H1 (cell line): ENCODE data around the gene POGZ. TPM values are rescaled to one million over a fixed set of nuclear protein-coding genes. Genes with fewer than 3 reads are reported as not detected.

Experiments
- CTCF ChIA-PET: fragments of 300-600 bp; sonication (Branson Sonifier 250); formaldehyde crosslinking; loops from one replicate; lab custom pipeline; 2021; ENCODE audit not compliant: partially characterized antibody; lab: Charles Lee
- POLR2A ChIA-PET: fragments of 300-600 bp; sonication (Branson Sonifier 250); formaldehyde crosslinking; loops from one replicate; lab custom pipeline; 2021; ENCODE audit warnings: inconsistent platforms; ENCODE audit not compliant: partially characterized antibody; lab: Charles Lee
- DNase-seq, 2 experiments: peaks; one replicate each; pipeline versions ENCODE4 v3.0.0 to v3.0.0-alpha.2; 2010 to 2022; ENCODE audit warnings: low spot score in 2 of 2, low read depth in 1 of 2, mixed read lengths in 1 of 2
- FAIRE-seq: peaks from 2 replicates; lab custom pipeline; 2011; peaks lifted over from hg19 to GRCh38; lab: Jason Lieb, UNC
- H2AFZ ChIP-seq: 2 replicates; pipeline ENCODE4 v1.8.1; 2012; ENCODE audit warnings: low read length, inconsistent platforms
- H2AK5ac ChIP-seq: 2 replicates; pipeline ENCODE4 v1.6.1; 2013; ENCODE audit warnings: low read depth, low read length
- H2BK120ac ChIP-seq: replicated peaks from 2 replicates; pipeline ENCODE3; 2013; ENCODE audit warnings: low read depth, low read length, inconsistent platforms
- H2BK12ac ChIP-seq: 2 replicates; pipeline ENCODE4 v1.6.1; 2013; ENCODE audit warnings: low read depth, low read length
- H2BK15ac ChIP-seq: 2 replicates; pipeline ENCODE4 v1.6.1; 2013; ENCODE audit warnings: low read length
- H2BK20ac ChIP-seq: 2 replicates; pipeline ENCODE4 v1.6.1; 2013; ENCODE audit warnings: low read length
- H2BK5ac ChIP-seq: 2 replicates; pipeline ENCODE4 v1.6.1; 2013; ENCODE audit warnings: low read depth, low read length
- H3K14ac ChIP-seq: 2 replicates; pipeline ENCODE4 v1.6.1; 2013; ENCODE audit warnings: inconsistent platforms; ENCODE audit not compliant: insufficient read length
- H3K18ac ChIP-seq: 2 replicates; pipeline ENCODE4 v1.6.1; 2013; ENCODE audit warnings: low read length; ENCODE audit errors: extremely low read depth
- H3K23ac ChIP-seq: 2 replicates; pipeline ENCODE4 v1.6.1; 2013; ENCODE audit warnings: inconsistent platforms; ENCODE audit not compliant: insufficient read length
- H3K23me2 ChIP-seq: 2 replicates; pipeline ENCODE4 v1.6.1; 2013; ENCODE audit warnings: low read depth, low read length
- H3K27ac ChIP-seq: 2 replicates; pipeline ENCODE4 v1.6.1; 2011; ENCODE audit warnings: low read depth, low read length, inconsistent platforms
- H3K27me3 ChIP-seq, 4 experiments: replicated peaks in 1 of 4; 1 replicate in 1 of 4; 2 replicates in 3 of 4; pipeline versions ENCODE4 v1.6.1 to v1.8.1; 2011 to 2013; ENCODE audit warnings: low read length in 3 of 4, mild to moderate bottlenecking in 3 of 4, inconsistent platforms in 2 of 4, mixed read lengths in 2 of 4, moderate library complexity in 1 of 4; ENCODE audit not compliant: control insufficient read depth in 3 of 4, insufficient read depth in 3 of 4; ENCODE audit errors: extremely low read depth in 1 of 4
- H3K36me3 ChIP-seq, 4 experiments: 2 replicates each; pipeline versions ENCODE4 v1.6.1 to v1.8.1; 2011 to 2013; ENCODE audit warnings: mild to moderate bottlenecking in 4 of 4, low read length in 3 of 4, moderate library complexity in 2 of 4, control low read depth in 1 of 4, inconsistent platforms in 1 of 4; ENCODE audit not compliant: insufficient read depth in 4 of 4, control insufficient read depth in 2 of 4
- H3K4ac ChIP-seq: replicated peaks from 2 replicates; pipeline ENCODE3; 2013; ENCODE audit warnings: low read length, low read depth, mixed read lengths, inconsistent platforms; ENCODE audit not compliant: insufficient read length
- H3K4me1 ChIP-seq, 4 experiments: replicated peaks in 1 of 4; 1 replicate in 1 of 4; 2 replicates in 3 of 4; pipeline versions ENCODE4 v1.6.1 to v1.8.1; 2011 to 2013; ENCODE audit warnings: low read length in 3 of 4, inconsistent platforms in 2 of 4, mixed read lengths in 1 of 4; ENCODE audit not compliant: insufficient read depth in 4 of 4, control insufficient read depth in 3 of 4
- H3K4me2 ChIP-seq, 2 experiments: 2 replicates each; pipeline versions ENCODE4 v1.6.1 to v1.8.1; 2011 to 2013; ENCODE audit warnings: low read depth in 2 of 2, low read length in 2 of 2, control low read depth in 1 of 2, inconsistent platforms in 1 of 2, mild to moderate bottlenecking in 1 of 2; ENCODE audit not compliant: insufficient read depth in 1 of 2
- H3K4me3 ChIP-seq, 4 experiments: fragments of 200-600, 300-600 bp in 1 of 4; sonication (generic), shearing (Covaris generic), sonication (Bioruptor Twin) in 1 of 4; 2 replicates each; pipeline versions ENCODE4 v1.5.1 to v1.8.1; 2011 to 2016; ENCODE audit warnings: low read length in 4 of 4, low read depth in 3 of 4, control low read depth in 2 of 4, inconsistent platforms in 2 of 4, mild to moderate bottlenecking in 2 of 4, mixed read lengths in 1 of 4, moderate library complexity in 1 of 4; ENCODE audit not compliant: insufficient read depth in 2 of 4; ENCODE audit errors: extremely low read depth in 1 of 4
- H3K56ac ChIP-seq: replicated peaks from 2 replicates; pipeline ENCODE3; 2013; ENCODE audit warnings: low read depth, mild to moderate bottlenecking, mixed read lengths, low read length, inconsistent platforms; ENCODE audit not compliant: insufficient read length
- H3K79me1 ChIP-seq: 2 replicates; pipeline ENCODE4 v1.6.1; 2013; ENCODE audit warnings: low read depth, low read length, control low read depth
- H3K79me2 ChIP-seq, 2 experiments: 2 replicates each; pipeline versions ENCODE4 v1.6.1 to v1.8.1; 2012 to 2013; ENCODE audit warnings: low read length in 2 of 2, mild to moderate bottlenecking in 2 of 2, inconsistent platforms in 1 of 2; ENCODE audit not compliant: insufficient read depth in 2 of 2, control insufficient read depth in 1 of 2
- H3K9ac ChIP-seq, 4 experiments: replicated peaks in 1 of 4; 1 replicate in 1 of 4; 2 replicates in 3 of 4; pipeline versions ENCODE4 v1.6.1 to v1.8.1; 2011 to 2013; ENCODE audit warnings: low read depth in 3 of 4, low read length in 3 of 4, control low read depth in 2 of 4, mild to moderate bottlenecking in 2 of 4, moderate library complexity in 2 of 4, inconsistent platforms in 1 of 4; ENCODE audit errors: extremely low read depth in 1 of 4
- H3K9me3 ChIP-seq, 2 experiments: 2 replicates each; pipeline versions ENCODE4 v1.6.1 to v1.8.1; 2012 to 2013; ENCODE audit warnings: mild to moderate bottlenecking in 2 of 2, moderate library complexity in 2 of 2, control low read depth in 1 of 2, inconsistent platforms in 1 of 2, low read depth in 1 of 2, low read length in 1 of 2, mixed read lengths in 1 of 2; ENCODE audit not compliant: insufficient read depth in 2 of 2
- H4K20me1 ChIP-seq, 2 experiments: replicated peaks in 1 of 2; 2 replicates each; pipeline versions ENCODE3 to v1.8.1; 2011 to 2013; ENCODE audit warnings: inconsistent platforms in 2 of 2, low read length in 2 of 2, mild to moderate bottlenecking in 1 of 2; ENCODE audit not compliant: insufficient read depth in 2 of 2, control insufficient read depth in 1 of 2
- H4K5ac ChIP-seq: 2 replicates; pipeline ENCODE4 v1.6.1; 2013; ENCODE audit warnings: low read length, low read depth, mixed read lengths, inconsistent platforms; ENCODE audit not compliant: insufficient read length
- H4K8ac ChIP-seq: 2 replicates; pipeline ENCODE4 v1.8.0; 2013; ENCODE audit warnings: mild to moderate bottlenecking, moderate library complexity, low read length, inconsistent platforms; ENCODE audit not compliant: insufficient read depth; ENCODE audit errors: extremely low read depth
- H4K91ac ChIP-seq: replicated peaks from 2 replicates; pipeline ENCODE3; 2013; ENCODE audit warnings: low read length, mixed read lengths, inconsistent platforms; ENCODE audit not compliant: insufficient read length
- ASH2L ChIP-seq: fragments of 200-600, 300-600 bp; sonication (generic); IDR thresholded peaks from one replicate; pipeline ENCODE4 v1.7.1; 2017; ENCODE audit warnings: low read length
- EZH2 ChIP-seq: fragments of 200-600 bp; sonication (generic); IDR thresholded peaks from 2 replicates; pipeline ENCODE4 v1.7.1; 2012; ENCODE audit warnings: low read depth, mild to moderate bottlenecking, moderate library complexity, low read length, inconsistent platforms; ENCODE audit not compliant: severe bottlenecking
- GABPA ChIP-seq: IDR thresholded peaks from 2 replicates; pipeline ENCODE4 v1.6.1; 2011; ENCODE audit warnings: mild to moderate bottlenecking, low read length, moderate library complexity, borderline replicate concordance; ENCODE audit not compliant: insufficient read depth
- JUN ChIP-seq: IDR thresholded peaks from 2 replicates; pipeline ENCODE4 v1.6.1; 2011; ENCODE audit warnings: low read depth, mild to moderate bottlenecking, improper control_type of control experiment, low read length
- JUND ChIP-seq: IDR thresholded peaks from 2 replicates; pipeline ENCODE4 v1.6.1; 2011; ENCODE audit warnings: mild to moderate bottlenecking, improper control_type of control experiment, low read length
- RNF2 ChIP-seq: fragments of 200-900, 300-1000 bp; sonication (generic); IDR thresholded peaks from 2 replicates; pipeline ENCODE4 v1.7.1; 2016; ENCODE audit warnings: borderline replicate concordance, low read depth, mild to moderate bottlenecking, antibody characterized with exemption, low read length; ENCODE audit not compliant: poor library complexity, severe bottlenecking; ENCODE audit errors: missing control alignments
- SIN3A ChIP-seq, 2 experiments: IDR thresholded peaks in 1 of 2; conservative IDR thresholded peaks in 1 of 2; 2 replicates each; pipeline ENCODE4 v1.6.1; 2011 to 2012; ENCODE audit warnings: low read length in 2 of 2, improper control_type of control experiment in 1 of 2, low read depth in 1 of 2, mild to moderate bottlenecking in 1 of 2
- SP1 ChIP-seq: IDR thresholded peaks from 2 replicates; pipeline ENCODE4 v1.6.1; 2011; ENCODE audit warnings: low read depth, low read length
- TAF1 ChIP-seq: IDR thresholded peaks from 2 replicates; pipeline ENCODE4 v1.6.1; 2011; ENCODE audit warnings: mild to moderate bottlenecking, low read depth, low read length
- TAF7 ChIP-seq: optimal IDR thresholded peaks from 2 replicates; pipeline ENCODE3; 2011; ENCODE audit warnings: low read depth, mild to moderate bottlenecking, inconsistent platforms, low read length, moderate library complexity, borderline replicate concordance
- WGBS, 2 experiments: shearing (Covaris generic) in 1 of 2; methylation state at CpG; one replicate each; pipeline versions ENCODE4 v1.1.6 to v1.1.7; 2013 to 2015; ENCODE audit warnings: low lambda C conversion rate in 2 of 2, mixed read lengths in 2 of 2, inconsistent platforms in 1 of 2, low coverage in 1 of 2, missing lambda C conversion rate in 1 of 2; ENCODE audit not compliant: insufficient replicate concordance in 2 of 2, insufficient coverage in 1 of 2, insufficient read length in 1 of 2; ENCODE audit errors: extremely low coverage in 1 of 2, missing lambda C conversion rate in 1 of 2; 5-methylcytosine and 5-hydroxymethylcytosine counted together
- polyA plus RNA-seq, 7 experiments: library from polyadenylated mRNA; depleted of rRNA in 3 of 7; stranded (reverse) in 5 of 7; unstranded in 2 of 7; fragments of >200 nt in 5 of 7; fragments of 200-250 nt in 2 of 7; gene quantifications; 1 replicate in 5 of 7; 2 replicates in 1 of 7; 4 replicates in 1 of 7; pipeline versions ENCODE4 v1.2.1 to v1.2.3, GENCODE V29; 2011 to 2013; ENCODE audit warnings: missing spikeins in 2 of 7, mixed read lengths in 2 of 7
- total RNA-seq: library from RNA; stranded (reverse); fragmentation: NEBNext Ultra II Directional; extraction: Animal tissue kit (Norgen Biotek cat#: 25700); gene quantifications from 2 replicates; pipeline ENCODE4 v1.2.1, GENCODE V29; 2021

Gene POGZ
- total and polyA plus RNA-seq, 2 of the 8 experiments (the other 6 are each of a cell fraction or from before 2014, with no cell fraction given), result 66.4 to 105 TPM

GRCh38 chr1:151457911-151458801, 1.1 kb downstream of the POGZ start:
- Histone ChIP-seq H2AFZ (no peak overlapping the region), H2BK12ac (no peak overlapping the region)
- FAIRE-seq, result no peak
- no peak for TF ChIP-seq GABPA
- peak; percentile 51; the same call in 1 of the 2 replicates for TF ChIP-seq SP1
- TF ChIP-seq SIN3A (conservative IDR thresholded peaks at IDR 0.05 in 1 of 2, IDR thresholded peaks at IDR 0.05 in 1 of 2; ENCODE audit: low read depth in 1 of 2, low read length in 2 of 2), result 0 out of 4 replicates have a peak, but pooled peaks have one; percentile 22 to 55
- TF ChIP-seq JUND, result no peak
- TF ChIP-seq ASH2L, result peak; percentile 50
- TF ChIP-seq EZH2, result no peak
- TF ChIP-seq TAF1, result peak; percentile 82
- TF ChIP-seq TAF7, result no peak
- no peak for TF ChIP-seq RNF2
- no peak for TF ChIP-seq JUN

More at GRCh38 chr1:151457911-151458801, 1.1 kb downstream of the POGZ start:
- H2BK15ac ChIP-seq, result no peak overlapping the region
- no peak overlapping the region for H2AK5ac ChIP-seq
- ChIA-PET CTCF (no interaction called here), POLR2A (interaction anchor here (0.6 to 8.2 kb wide), 7 partner anchors 10 to 1527 kb away, joined by 3 to 91 read pairs (median 3); no protein-coding TSS in a partner anchor)
- no peak overlapping the region for H3K14ac ChIP-seq
- peak in 1 of 2 experiments; percentile 56 for DNase-seq
- peak overlapping the region; percentile 51 for H4K5ac ChIP-seq
- H3K9me3 ChIP-seq, result no peaks in the 10 kb centered on the region
- H4K20me1 ChIP-seq, result peaks cover 2 to 15% of the 10 kb centered on the region in 2 experiments
- 4% methylated on average over 20 of the region's 69 CpGs; no CpG with 5 or more reads in 1 of the 2 experiments for WGBS, 2 experiments
- peak overlapping the region; percentile 91; the same call in 1 of the 2 replicates for H2BK5ac ChIP-seq
- H3K18ac ChIP-seq, result peak overlapping the region; percentile 93; the same call in 1 of the 2 replicates
- peaks cover 3% of the 10 kb centered on the region; the same call in 1 of the 2 replicates for H3K23me2 ChIP-seq
- peak overlapping the region; percentile 69 to 71 for H3K4me2 ChIP-seq
- peaks cover 28 to 52% of the 10 kb centered on the region in 2 experiments for H3K79me2 ChIP-seq
- H3K27ac ChIP-seq, result peak overlapping the region; percentile 86
- H4K91ac ChIP-seq, result peak overlapping the region; percentile 62
- no peak overlapping the region for H2BK120ac ChIP-seq
- no peaks in the 10 kb centered on the region for H3K79me1 ChIP-seq
- peaks cover 0 to 4% (median 0%) of the 10 kb centered on the region in 4 experiments; a peak in 2 of 8 replicates for H3K36me3 ChIP-seq
- H3K4ac ChIP-seq, result peak overlapping the region; percentile 44
- H3K4me1 ChIP-seq, result peaks cover 0 to 11% (median 2%) of the 10 kb centered on the region in 4 experiments; a peak in 3 of 7 replicates
- peak overlapping the region; percentile 59 to 80 (median 75) for H3K4me3 ChIP-seq
- no peak overlapping the region for H3K23ac ChIP-seq
- H3K9ac ChIP-seq, result peak overlapping the region; percentile 75 to 97 (median 86)
- H4K8ac ChIP-seq, result no peak overlapping the region
- peak overlapping the region; percentile 33 for H3K56ac ChIP-seq
- H3K27me3 ChIP-seq, result no peaks in the 10 kb centered on the region; a peak in 2 of 7 replicates
- no peak overlapping the region for H2BK20ac ChIP-seq
